ENCODE results near the gene FOS. TPM values are rescaled to one million over a fixed set of nuclear protein-coding genes. Genes with fewer than 3 reads are reported as not detected.

FOS gene
- total RNA-seq, 1 experiment from 2014 or later, result 2.2 TPM

GRCh38 chr14:75250800-75251199, 27.8 kb upstream of the FOS start:
- DNase-seq (ENCODE audit: low spot score), result no peak

DNA sequence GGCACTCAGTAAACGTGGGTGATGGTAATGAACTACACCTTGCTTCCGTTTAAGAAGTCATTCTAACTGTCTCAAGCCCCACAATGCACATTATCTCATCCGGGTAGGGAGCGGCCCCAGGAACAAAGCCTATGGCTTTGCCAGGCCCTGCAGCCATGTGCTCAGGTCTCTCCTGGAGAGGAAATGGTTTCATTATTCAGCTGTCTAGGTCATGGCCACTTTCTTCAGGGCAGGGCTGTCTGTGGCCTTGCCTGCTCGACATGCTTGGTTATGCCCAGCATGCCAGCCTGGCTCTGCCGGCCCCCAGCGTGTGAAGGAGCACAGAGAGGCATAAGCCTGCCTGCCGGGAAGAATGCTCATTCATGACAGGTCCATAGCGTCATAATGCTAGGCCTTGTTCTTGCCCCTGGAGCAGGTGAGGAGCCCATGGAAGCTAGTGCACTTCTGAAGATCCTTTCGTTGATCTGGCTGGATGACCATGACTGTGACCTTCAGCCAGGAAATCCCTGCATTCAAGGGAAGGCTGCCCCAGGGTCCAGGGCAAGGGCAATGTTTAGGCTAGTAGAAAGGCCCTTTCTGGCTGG, 26.3 kb upstream of the FOS start:
- DNase-seq (ENCODE audit: low spot score), result no peak

- no peak for DNase-seq (ENCODE audit: low spot score)
Observed at GRCh38 chr14:75254381-75254822, 24.2 kb upstream of the FOS start.

DNA sequence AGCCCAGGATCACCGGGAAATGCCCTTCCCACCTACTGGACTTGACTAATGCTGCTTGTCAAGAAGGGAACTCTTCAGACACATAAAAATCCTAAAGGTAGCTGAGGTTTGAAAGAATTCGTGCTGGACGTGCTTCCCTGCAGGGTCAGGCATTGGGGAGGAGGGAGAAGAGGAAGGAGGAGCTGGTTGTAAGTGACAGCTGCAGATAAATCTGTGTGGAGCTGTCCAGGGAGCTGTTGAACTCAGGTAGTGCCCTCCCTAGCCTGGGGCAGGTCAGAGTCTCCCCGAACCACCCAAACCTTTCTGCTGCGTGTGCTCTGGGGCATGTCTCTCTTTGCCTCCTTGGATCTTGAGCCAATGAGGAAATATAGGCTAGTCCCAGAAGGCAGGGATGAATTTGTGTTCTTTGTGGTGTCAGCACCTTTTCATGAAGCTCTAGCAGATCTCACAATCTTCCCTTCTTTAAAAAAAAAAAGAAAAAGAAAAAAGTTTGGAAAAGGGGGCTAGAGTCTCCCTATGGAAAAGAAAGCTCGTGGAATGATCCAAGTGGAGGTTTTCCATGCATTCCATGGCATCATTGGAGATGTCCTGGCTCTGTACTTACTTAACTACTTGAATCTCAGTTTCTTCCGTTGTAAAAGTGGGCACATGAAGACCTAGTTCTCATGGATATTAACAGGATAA, 23.6 kb upstream of the FOS start:
- no peak for DNase-seq (ENCODE audit: low spot score)

- DNase-seq (ENCODE audit: low spot score), result no peak
Observed at GRCh38 chr14:75258079-75258802, 20.4 kb upstream of the FOS start.

DNA sequence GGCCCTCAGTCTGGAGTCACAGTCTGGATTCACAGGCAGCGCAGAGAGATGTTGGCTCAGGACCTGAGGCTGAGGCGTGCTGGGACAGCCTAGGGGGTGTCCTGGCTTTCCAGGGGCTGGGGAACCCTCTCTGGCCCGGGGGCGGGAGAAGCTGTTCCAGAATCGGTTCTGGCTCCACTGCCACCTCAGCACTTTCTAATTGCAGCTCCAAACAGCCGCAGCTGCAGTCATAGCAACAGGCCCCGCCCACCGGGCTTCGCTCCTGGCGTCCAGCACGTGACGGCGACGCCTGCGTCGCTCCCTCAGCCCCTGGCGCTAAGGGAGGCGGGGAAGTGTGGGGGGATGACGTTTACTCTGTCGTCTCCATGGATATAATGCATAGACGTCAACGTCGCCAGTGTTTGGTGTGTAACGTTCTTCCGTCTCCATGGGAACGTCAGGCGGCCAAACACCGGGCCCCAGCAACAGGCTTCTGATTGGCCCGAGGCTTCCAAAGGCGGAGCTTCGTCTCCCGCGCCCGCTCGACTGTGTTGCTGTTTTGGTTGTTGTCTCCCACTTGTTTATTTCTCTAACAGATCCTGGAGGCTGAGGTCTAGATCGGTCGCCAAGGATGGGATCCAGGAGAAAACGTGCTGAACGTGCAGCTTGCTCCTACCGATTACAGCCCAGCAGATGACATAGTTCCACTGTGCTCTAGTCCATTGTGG, 19.7 kb upstream of the FOS start:
- DNase-seq (ENCODE audit: low spot score), result peak; percentile 91

DNA sequence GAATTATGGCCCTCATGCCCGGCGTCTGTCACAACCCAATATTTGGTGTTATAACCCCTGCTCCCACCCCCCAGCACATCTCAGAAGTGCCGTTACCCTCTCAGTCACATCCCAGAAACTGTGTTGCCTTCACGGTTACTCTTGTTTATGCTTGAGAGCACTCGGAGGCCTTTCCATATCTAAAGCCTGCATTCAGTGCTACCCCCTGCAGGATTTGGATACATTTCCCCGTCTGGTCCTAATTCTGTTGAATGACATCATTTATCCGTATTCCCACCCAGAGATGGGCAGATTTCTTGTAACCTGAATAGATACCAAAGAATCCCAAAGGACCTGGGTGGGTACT, 19.1 kb upstream of the FOS start:
- no peak for DNase-seq (ENCODE audit: low spot score)

DNA sequence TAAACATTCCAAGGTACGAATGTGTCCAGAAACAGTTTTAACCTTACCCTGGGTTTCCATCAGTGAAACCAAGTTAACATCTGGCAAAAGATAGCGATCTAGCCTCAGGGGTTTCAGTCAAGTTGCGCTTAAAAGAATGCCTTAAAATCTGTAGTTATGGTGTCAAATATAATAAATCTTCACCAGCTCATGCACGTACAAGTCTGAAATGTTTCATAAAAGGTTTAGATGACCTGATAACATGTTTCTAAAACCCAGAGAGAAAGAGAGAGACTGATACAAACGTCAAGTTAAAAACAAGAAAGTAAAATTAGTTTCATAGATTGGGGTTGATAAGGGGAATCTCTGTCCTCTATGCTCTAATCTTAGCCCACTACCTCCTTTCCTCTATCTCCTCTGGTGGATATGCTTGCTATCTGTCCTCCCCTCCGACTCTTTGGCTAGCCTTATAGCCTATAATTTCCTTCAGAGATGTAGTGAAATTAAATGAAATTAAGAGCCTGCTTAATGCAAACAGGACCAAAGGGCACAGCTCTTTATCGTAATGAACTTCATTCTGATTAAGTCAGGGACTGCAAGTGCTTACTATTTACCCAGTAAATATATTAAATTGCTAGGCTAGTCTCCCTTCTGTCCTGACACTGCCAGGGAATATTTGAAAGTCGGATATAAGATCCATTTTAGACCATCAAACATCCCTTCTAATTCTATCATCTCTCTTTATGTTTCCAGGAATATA, 18.4 kb upstream of the FOS start:
- no peak for DNase-seq (ENCODE audit: low spot score)

DNA sequence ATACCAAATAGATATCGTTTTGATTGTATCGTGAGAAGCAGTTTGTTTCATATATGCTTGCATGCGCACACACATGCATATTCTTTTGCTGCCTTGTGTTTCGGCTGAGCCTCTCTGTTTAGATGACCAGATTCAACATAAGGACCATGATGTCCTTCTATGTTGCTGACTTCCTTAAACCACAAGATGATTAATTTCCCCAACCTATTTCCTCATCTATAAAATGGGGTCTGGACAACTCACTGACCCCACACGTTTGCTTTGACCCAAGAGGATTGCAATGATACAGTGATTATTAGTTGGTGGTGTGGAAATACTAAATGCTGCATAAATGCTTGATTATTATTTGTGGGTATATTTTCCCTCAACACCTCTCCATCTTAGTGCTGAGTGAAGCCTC, 16.8 kb upstream of the FOS start:
- no peak for DNase-seq (ENCODE audit: low spot score)

- DNase-seq (ENCODE audit: low spot score), result no peak
Observed at GRCh38 chr14:75262641-75263040, 16.0 kb upstream of the FOS start.

DNA sequence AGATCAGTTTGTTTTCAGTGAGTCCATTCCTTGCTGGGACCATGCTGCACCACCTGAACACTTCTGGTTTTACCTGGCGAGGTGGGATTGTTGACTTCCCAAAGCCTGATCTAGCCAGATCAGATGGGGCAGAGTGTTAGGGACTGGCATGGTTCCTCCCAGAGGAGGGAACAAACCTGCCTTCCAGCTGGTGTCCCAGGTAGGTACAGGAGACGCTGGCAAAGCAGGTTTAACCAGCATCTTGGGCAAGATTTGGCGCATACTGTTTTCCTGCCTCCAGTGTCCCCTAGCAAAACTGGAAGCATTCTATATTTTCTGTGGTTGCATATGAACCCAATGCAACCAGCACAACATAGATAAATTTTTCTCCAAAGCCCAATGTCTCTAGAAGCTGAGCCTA, 14.6 kb upstream of the FOS start:
- DNase-seq (ENCODE audit: low spot score), result no peak

DNA sequence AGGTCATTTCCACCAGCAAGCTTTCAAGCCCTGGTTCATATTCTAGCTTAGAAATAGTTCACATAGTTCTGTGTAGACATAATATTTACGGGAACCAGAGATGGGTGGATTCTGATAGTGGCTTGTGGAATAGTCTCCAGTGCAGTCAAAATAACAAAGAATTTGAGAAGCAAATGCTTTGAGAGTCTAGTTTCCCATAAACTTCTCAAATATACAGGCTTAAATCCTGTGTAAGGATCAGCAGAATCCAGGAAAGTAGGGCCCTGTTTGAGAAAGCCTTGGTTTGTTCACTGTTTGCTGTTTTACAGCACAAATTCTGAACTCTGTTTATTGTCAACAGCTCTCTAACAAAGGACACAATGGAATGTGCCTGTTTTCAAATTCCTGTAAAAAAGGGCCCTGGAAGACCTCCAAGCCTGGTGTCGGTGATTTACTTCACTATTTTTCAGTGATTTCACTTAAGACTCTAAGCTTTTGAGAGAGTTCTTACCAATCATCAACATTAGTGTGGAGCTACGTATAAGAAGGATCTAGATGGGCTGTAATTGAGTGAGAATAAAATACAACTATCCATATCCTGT, 11.4 kb upstream of the FOS start:
- no peak for DNase-seq (ENCODE audit: low spot score)

GRCh38 chr14:75268633-75269550, 9.7 kb upstream of the FOS start:
- DNase-seq (ENCODE audit: low spot score), result no peak

DNA sequence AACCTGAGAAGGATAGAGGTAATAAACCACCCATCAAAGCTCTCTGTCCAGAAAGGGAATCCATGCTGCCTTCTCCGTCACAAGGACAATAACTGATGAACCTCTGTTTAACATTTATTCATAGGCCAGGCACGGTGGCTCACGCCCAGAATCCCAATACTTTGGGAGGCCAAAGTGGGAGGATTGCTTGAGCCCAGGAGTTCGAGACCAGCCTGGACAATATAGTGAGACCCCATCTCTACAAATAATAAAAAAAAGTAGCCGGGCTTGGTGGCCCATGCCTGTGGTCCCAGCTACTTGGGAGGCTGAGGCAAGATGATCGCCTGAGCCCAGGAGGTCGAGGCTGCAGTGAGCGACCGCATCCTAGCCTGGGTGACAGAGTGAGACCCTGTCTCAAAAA, 7.1 kb upstream of the FOS start:
- DNase-seq (ENCODE audit: low spot score), result no peak

- no peak for DNase-seq (ENCODE audit: low spot score)
Observed at GRCh38 chr14:75273272-75274049, 5.2 kb upstream of the FOS start.

DNA sequence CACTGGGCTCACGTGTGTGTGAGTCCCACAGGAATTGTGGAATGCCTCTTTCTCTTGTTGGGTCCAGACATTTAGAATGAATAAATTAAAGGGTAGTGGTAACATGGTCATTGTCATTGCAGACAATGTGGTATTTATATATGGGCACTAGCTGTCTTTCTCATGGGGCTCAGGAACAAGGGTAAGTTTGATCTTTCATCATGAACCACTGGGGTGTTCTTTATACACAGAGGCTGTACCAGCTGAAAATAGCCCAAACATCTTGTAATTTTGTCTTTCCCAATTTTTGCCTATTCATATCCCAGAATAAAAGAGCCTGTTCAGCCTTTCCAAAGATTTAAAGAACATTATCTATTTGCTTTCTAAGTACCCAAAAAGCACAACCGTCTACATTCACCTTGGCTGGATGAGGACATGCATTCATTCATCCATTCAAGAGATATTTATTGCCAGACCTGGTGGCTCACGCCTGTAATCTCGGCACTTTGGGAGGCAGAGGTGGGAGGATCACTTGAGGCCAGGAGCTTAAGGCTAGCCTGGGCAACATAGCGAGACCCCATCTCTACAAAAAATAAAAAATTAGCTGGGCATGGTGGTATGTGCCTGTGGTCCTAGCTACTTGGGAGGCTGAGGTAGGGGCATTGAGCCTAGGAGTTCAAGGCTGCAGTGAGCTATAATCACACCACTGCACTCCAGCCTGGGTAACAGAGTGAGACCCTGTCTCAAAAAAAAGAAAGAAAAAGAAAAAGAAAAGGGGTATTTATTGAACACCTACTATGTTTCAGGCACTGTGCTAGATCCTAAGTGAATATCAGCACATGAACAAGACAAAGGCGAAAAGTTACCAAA, 4.4 kb upstream of the FOS start:
- DNase-seq (ENCODE audit: low spot score), result no peak

DNA sequence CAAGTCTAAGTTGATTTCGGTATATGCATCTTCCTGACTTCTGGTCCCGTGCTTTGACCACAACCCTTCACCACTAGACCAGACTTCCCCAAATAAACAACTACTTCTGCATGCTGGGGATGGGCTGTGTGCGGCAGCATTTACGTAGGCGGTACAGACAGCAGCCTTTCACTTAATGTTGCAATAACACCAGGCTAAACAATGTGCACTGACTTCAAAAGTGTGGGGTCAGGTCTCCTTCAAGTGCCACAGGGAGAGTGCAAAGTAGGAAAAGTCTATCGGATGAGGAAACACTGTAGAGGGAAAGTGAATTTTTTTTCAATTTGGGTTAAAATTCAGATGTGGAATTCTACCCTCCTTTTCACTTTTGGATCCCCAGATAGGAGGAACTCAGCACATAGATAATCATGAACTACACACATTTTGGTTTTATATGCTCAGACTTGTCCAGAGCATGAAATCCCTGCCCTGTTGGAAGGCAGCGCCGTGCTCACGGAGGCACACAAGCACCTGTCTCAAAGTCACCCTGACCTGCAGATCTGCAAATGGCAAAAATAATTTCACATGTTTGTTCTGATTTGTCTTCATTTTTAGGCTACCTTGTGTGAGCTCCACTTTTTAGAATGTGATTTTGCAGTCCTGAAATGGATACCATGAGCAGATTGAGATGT, 3.6 kb upstream of the FOS start:
- no peak for DNase-seq (ENCODE audit: low spot score)

DNA sequence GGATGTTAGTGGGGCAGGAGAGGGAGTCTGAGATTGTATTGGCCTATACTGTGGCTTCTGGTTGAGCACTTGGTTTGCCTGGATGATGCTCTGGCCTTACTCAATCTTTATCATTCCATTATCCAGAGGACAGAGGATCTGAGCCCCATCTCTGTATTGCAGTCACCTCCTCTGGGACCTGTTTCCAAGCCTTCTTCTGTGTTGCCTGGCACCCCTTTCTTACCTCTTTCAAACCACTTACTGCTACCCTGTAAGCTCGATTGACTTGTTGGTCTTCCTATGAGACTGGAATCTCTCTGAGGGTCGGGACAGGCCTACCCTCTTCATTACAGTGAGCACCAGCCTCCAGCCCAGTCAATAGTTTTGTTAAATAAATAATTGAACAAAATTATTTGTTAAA, 3.0 kb upstream of the FOS start:
- DNase-seq (ENCODE audit: low spot score), result no peak
